CD4-positive, alpha-beta T cell (primary cell): ENCODE results near the gene RFC4. TPM values are rescaled to one million over a fixed set of nuclear protein-coding genes. Genes with fewer than 3 reads are reported as not detected.

Source experiments
- ATAC-seq: fragments of 200-7000 bp; cut with Tn5 transposase; one replicate; pipeline ENCODE4 v1.10.0; 2022; ENCODE audit warnings: mild to moderate bottlenecking; ENCODE audit not compliant: poor library complexity
- CTCF ChIA-PET: fragments of 350-600 bp; sonication (Branson Sonifier 250); formaldehyde crosslinking; loops from one replicate; lab custom pipeline; 2021; ENCODE audit warnings: antibody characterized with exemption, inconsistent platforms; lab: Charles Lee
- POLR2A ChIA-PET: fragments of 350-600 bp; sonication (Branson Sonifier 250); formaldehyde crosslinking; loops from one replicate; lab custom pipeline; 2021; ENCODE audit warnings: antibody characterized with exemption, inconsistent platforms; lab: Charles Lee
- DNase-seq, 14 experiments: peaks; one replicate each; pipeline ENCODE4 v3.0.0-alpha.2; 2013 to 2020; ENCODE audit warnings: mixed read lengths in 2 of 14
- H3K27ac ChIP-seq, 2 donors: one replicate each; pipeline versions ENCODE4 v1.5.1 to v1.7.0; 2013; ENCODE audit warnings: low read length in 2 of 2, low read depth in 1 of 2, mild to moderate bottlenecking in 1 of 2
- H3K27me3 ChIP-seq, 2 experiments: 1 replicate in 1 of 2; 2 replicates in 1 of 2; pipeline versions ENCODE4 v1.6.1 to v1.7.0; 2013; ENCODE audit warnings: low read length in 2 of 2, control low read depth in 1 of 2, mild to moderate bottlenecking in 1 of 2, moderate library complexity in 1 of 2; ENCODE audit not compliant: insufficient read depth in 2 of 2, control insufficient read depth in 1 of 2
- H3K36me3 ChIP-seq: one replicate; pipeline ENCODE4 v1.6.1; 2013; ENCODE audit warnings: low read length, control low read depth; ENCODE audit not compliant: insufficient read depth
- H3K4me1 ChIP-seq: one replicate; pipeline ENCODE4 v1.6.1; 2013; ENCODE audit warnings: low read length, control low read depth; ENCODE audit not compliant: insufficient read depth
- H3K4me3 ChIP-seq: one replicate; pipeline ENCODE4 v1.5.1; 2013; ENCODE audit warnings: mild to moderate bottlenecking, low read length, moderate library complexity
- H3K9me3 ChIP-seq, 2 experiments: 1 replicate in 1 of 2; 2 replicates in 1 of 2; pipeline versions ENCODE4 v1.6.1 to v1.7.0; 2013; ENCODE audit warnings: low read length in 2 of 2, mild to moderate bottlenecking in 2 of 2, control low read depth in 1 of 2, moderate library complexity in 1 of 2; ENCODE audit not compliant: control insufficient read depth in 1 of 2, insufficient read depth in 1 of 2
- H3K27ac Mint-ChIP-seq: one replicate; pipeline ENCODE4 v1.8.0; 2020; ENCODE audit warnings: mixed read lengths
- H3K27me3 Mint-ChIP-seq: one replicate; pipeline ENCODE4 v1.8.0; 2021; ENCODE audit warnings: mixed read lengths
- H3K36me3 Mint-ChIP-seq: one replicate; pipeline ENCODE4 v1.8.0; 2021; ENCODE audit warnings: low read depth, mixed read lengths
- H3K4me1 Mint-ChIP-seq: one replicate; pipeline ENCODE4 v1.8.0; 2021; ENCODE audit warnings: low read depth, mixed read lengths
- H3K4me3 Mint-ChIP-seq: one replicate; pipeline ENCODE4 v1.8.0; 2020; ENCODE audit warnings: mild to moderate bottlenecking, mixed read lengths
- H3K9me3 Mint-ChIP-seq: one replicate; pipeline ENCODE4 v1.8.0; 2020; ENCODE audit warnings: mixed read lengths
- intact Hi-C, 2 experiments: fragments of 100-400 bp; cut with DNase I in 1 of 2; cut with micrococcal nuclease in 1 of 2; formaldehyde crosslinking; loops; one replicate each; pipeline versions ENCODE4 v1.15.1 to v1.9.0; 2023 to 2025; cut with DNase I, micrococcal nuclease
- polyA plus RNA-seq, 2 donors: library from polyadenylated mRNA; unstranded; fragments of 120-200 nt; gene quantifications; one replicate each; pipeline ENCODE4 v1.2.1, GENCODE V29; 2013
- total RNA-seq, 174 experiments: library from RNA in 2 of 174; stranded (reverse) in 2 of 174; gene quantifications; one replicate each; pipeline ENCODE4 v1.2.3 and lab custom pipeline; 2021 to 2026
- TF ChIP-seq, protein P1 (sequence below): fragments of 200-600 bp; IDR thresholded peaks from one replicate; pipeline ENCODE4 v1.8.0; 2022; ENCODE audit warnings: antibody characterized with exemption, mild to moderate bottlenecking

The RFC4 gene, protein sequence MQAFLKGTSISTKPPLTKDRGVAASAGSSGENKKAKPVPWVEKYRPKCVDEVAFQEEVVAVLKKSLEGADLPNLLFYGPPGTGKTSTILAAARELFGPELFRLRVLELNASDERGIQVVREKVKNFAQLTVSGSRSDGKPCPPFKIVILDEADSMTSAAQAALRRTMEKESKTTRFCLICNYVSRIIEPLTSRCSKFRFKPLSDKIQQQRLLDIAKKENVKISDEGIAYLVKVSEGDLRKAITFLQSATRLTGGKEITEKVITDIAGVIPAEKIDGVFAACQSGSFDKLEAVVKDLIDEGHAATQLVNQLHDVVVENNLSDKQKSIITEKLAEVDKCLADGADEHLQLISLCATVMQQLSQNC
- total RNA-seq (10 to 100 TPM in 1 of 2 experiments, 1 to 10 TPM in 1; 8.6 to 12.6 TPM), total RNA-seq (lab: John Stamatoyannopoulos, UW) (6.1 to 140 (median 18.0) reads per million in 172 experiments)
- polyA plus RNA-seq (2013, experiment 1 of 2), result 19.5 TPM
- polyA plus RNA-seq (2013, experiment 2 of 2), result 20.6 TPM

DNA sequence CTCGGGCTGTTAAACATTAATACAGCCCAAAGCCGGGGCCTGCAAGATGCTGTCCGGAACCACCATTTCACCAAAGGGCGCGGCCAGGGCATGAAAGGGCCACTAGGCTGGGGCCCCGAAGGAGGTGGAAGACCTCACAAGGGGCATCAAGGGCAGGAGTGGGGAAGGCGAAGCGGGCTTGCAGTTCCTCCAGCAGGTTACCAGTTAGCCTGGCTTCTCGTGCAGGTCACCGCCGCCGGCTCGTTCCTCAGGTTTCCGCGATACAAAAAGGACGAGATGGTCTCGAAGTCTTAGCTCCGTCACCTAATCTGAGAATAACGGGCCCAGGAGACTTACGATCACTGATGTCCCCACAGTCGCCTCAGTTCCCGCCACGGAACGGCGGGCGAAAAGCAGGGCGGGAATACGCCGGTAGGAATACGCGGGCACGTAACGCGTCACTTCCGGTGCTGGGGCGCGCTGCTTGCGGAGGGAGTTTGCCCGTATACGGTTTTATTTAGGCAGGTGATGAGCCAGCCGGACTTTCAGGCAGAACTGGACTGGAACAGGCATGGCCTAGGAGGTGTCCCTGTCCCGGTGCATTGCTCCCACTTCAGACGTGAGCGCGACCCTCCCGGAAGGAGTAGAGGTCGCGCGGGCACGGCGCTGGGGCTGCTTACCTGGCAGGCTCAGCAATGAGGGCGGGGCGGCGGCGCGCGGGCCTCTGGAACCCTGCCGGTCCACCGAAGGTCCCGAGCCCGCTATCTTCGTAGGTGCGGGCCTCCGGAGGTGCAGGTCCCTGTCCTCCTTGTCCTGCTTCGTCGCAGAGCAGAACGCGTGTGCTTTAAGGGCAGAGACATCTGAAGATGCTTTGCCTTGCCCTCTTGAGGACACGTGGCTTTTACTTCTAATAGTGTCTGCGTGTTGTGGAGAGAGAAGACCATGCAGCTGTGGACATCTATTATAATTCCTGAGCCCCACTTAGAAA, at the start of gene RFC4:
Gene RFC4 (minus strand): TSS at position 394 of the 967 bp plus-strand sequence. CDS start 1,769 bp downstream, outside the sequence.
- no peaks in the 10 kb centered on the region for H3K9me3 Mint-ChIP-seq
- peak within 1 kb of the TSS; percentile 98 for H3K4me3 Mint-ChIP-seq
- Histone ChIP-seq H3K9me3 (no peaks in the 10 kb centered on the region), H3K36me3 (peaks cover 11% of the 10 kb centered on the region), H3K27me3 (no peaks in the 10 kb centered on the region), H3K4me3 (peak within 1 kb of the TSS; percentile 83), H3K27ac (peak within 1 kb of the TSS; percentile 73 to 92), H3K4me1 (peaks cover 25% of the 10 kb centered on the region)
- TF ChIP-seq, protein P1, sequence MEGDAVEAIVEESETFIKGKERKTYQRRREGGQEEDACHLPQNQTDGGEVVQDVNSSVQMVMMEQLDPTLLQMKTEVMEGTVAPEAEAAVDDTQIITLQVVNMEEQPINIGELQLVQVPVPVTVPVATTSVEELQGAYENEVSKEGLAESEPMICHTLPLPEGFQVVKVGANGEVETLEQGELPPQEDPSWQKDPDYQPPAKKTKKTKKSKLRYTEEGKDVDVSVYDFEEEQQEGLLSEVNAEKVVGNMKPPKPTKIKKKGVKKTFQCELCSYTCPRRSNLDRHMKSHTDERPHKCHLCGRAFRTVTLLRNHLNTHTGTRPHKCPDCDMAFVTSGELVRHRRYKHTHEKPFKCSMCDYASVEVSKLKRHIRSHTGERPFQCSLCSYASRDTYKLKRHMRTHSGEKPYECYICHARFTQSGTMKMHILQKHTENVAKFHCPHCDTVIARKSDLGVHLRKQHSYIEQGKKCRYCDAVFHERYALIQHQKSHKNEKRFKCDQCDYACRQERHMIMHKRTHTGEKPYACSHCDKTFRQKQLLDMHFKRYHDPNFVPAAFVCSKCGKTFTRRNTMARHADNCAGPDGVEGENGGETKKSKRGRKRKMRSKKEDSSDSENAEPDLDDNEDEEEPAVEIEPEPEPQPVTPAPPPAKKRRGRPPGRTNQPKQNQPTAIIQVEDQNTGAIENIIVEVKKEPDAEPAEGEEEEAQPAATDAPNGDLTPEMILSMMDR, result no peak
- POLR2A ChIA-PET, result interaction anchor here (0.8 to 5.4 kb wide), 7 partner anchors 15 to 266 kb away, joined by 3 to 112 read pairs (median 5); partner anchors contain the start of genes DNAJB11 and EIF4A2
- DNase-seq, result peak; percentile 67 to 90 (median 82)
- CTCF ChIA-PET, result interaction anchor here (1.1 to 1.6 kb wide), 5 partner anchors 15 to 191 kb away, joined by 4 to 6 read pairs (median 4); partner anchors contain the start of gene EIF4A2
- peak; percentile 88 for ATAC-seq
- peak within 1 kb of the TSS; percentile 98 for H3K27ac Mint-ChIP-seq
- H3K27me3 Mint-ChIP-seq, result no peaks in the 10 kb centered on the region
- intact Hi-C loops, result loop anchor here (1.0 to 5.0 kb wide), 4 partner anchors 20 to 234 kb away; partner anchors contain the start of gene DNAJB11 (in 2 of the 2)
- H3K4me1 Mint-ChIP-seq, result peaks cover 27% of the 10 kb centered on the region
- peaks cover 16% of the 10 kb centered on the region for H3K36me3 Mint-ChIP-seq

DNA sequence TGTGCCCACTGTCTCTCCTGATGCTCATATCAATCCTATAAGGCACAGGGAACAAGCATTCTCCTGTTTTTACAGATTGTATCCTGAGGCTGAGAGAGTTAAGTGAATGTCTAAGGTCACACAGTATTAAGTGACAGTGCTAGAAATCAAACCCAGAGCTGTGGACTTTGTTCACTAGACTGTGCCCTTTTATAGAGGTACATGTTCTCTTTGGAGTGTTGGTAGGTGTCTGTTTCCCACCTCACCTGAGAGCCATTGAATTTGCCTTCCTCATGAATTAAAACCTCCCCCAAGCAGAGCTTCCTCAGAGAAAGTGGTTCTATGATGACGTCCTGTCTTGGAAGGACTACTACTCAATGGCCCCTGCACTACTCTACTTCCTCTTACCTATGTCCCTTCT, 48.7 kb upstream of the RFC4 start:
- ChIA-PET POLR2A (no interaction called here), CTCF (no interaction called here)
- no peaks in the 10 kb centered on the region for H3K36me3 ChIP-seq
- no peak overlapping the region for H3K4me3 Mint-ChIP-seq
- H3K27ac Mint-ChIP-seq, result no peak overlapping the region
- TF ChIP-seq, protein P1, result no peak
- DNase-seq, result no peak
- H3K4me1 ChIP-seq, result peaks cover 3% of the 10 kb centered on the region
- peaks cover 3 to 8% of the 10 kb centered on the region in 2 experiments for H3K9me3 ChIP-seq
- no peak overlapping the region for H3K4me3 ChIP-seq
- H3K27me3 Mint-ChIP-seq, result no peaks in the 10 kb centered on the region
- H3K36me3 Mint-ChIP-seq, result no peaks in the 10 kb centered on the region
- intact Hi-C loops, result loop anchor here in 1 of 2 experiments (5.0 kb wide), 1 partner anchor 257 kb away; no protein-coding TSS in a partner anchor
- no peak for ATAC-seq
- H3K27ac ChIP-seq, result no peak overlapping the region
- no peaks in the 10 kb centered on the region for H3K27me3 ChIP-seq
- peaks cover 6% of the 10 kb centered on the region for H3K4me1 Mint-ChIP-seq
- H3K9me3 Mint-ChIP-seq, result no peaks in the 10 kb centered on the region

DNA sequence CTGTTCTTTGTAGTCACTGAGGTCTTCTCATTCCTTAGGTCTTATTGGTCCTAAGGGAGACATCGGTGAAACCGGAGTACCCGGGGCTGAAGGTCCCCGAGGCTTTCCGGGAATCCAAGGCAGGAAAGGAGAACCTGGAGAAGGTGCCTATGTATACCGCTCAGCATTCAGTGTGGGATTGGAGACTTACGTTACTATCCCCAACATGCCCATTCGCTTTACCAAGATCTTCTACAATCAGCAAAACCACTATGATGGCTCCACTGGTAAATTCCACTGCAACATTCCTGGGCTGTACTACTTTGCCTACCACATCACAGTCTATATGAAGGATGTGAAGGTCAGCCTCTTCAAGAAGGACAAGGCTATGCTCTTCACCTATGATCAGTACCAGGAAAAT, 47.9 kb upstream of the RFC4 start:
- intact Hi-C loops, result loop anchor here in 1 of 2 experiments (5.0 kb wide), 1 partner anchor 258 kb away; no protein-coding TSS in a partner anchor
- no peak for DNase-seq
- TF ChIP-seq, protein P1, result no peak
- CTCF ChIA-PET, result no interaction called here
- no peaks in the 10 kb centered on the region for H3K27me3 Mint-ChIP-seq
- Histone ChIP-seq H3K4me3 (no peak overlapping the region), H3K27me3 (no peaks in the 10 kb centered on the region), H3K4me1 (peaks cover 3% of the 10 kb centered on the region), H3K36me3 (no peaks in the 10 kb centered on the region), H3K27ac (no peak overlapping the region), H3K9me3 (peaks cover under 1 to 3% of the 10 kb centered on the region in 2 experiments)
- peaks cover 12% of the 10 kb centered on the region for H3K4me1 Mint-ChIP-seq
- no peaks in the 10 kb centered on the region for H3K9me3 Mint-ChIP-seq
- H3K36me3 Mint-ChIP-seq, result no peaks in the 10 kb centered on the region
- no peak overlapping the region for H3K4me3 Mint-ChIP-seq
- ATAC-seq, result no peak
- POLR2A ChIA-PET, result no interaction called here
- H3K27ac Mint-ChIP-seq, result no peak overlapping the region
